Endothelial cell of umbilical vein (primary cell): ENCODE data around the gene LEAP2.

Experiments used
- EZH2 ChIP-seq: IDR thresholded peaks from 2 replicates; pipeline ENCODE4 v1.6.1; 2012; ENCODE audit warnings: borderline replicate concordance, low read depth, mild to moderate bottlenecking, moderate library complexity, low read length, inconsistent platforms; ENCODE audit not compliant: severe bottlenecking
- FOS ChIP-seq: IDR thresholded peaks from 2 replicates; pipeline ENCODE4 v1.6.1; 2011; ENCODE audit warnings: mild to moderate bottlenecking, low read length, moderate library complexity, borderline replicate concordance; ENCODE audit not compliant: insufficient read depth
- GATA2 ChIP-seq: IDR thresholded peaks from 2 replicates; pipeline ENCODE4 v1.7.0; 2011; ENCODE audit warnings: low read depth, mild to moderate bottlenecking, moderate library complexity, mixed read lengths, low read length; ENCODE audit not compliant: insufficient read length, insufficient read depth
- JUN ChIP-seq: IDR thresholded peaks from 2 replicates; pipeline ENCODE4 v1.6.1; 2011; ENCODE audit warnings: borderline replicate concordance, low read depth; ENCODE audit not compliant: insufficient read length, insufficient read depth
- MYC ChIP-seq: IDR thresholded peaks from one replicate; pipeline ENCODE4 v1.6.1; 2011; ENCODE audit warnings: mild to moderate bottlenecking, low read depth, low read length
- POLR2A ChIP-seq: IDR thresholded peaks from 2 replicates; pipeline ENCODE4 v1.6.1; 2012; ENCODE audit warnings: low read depth, mild to moderate bottlenecking, control low read depth, low read length
- POLR2AphosphoS5 ChIP-seq: IDR thresholded peaks from 2 replicates; pipeline ENCODE4 v1.6.1; 2012; ENCODE audit warnings: low read depth, mild to moderate bottlenecking, control low read depth, low read length, moderate library complexity; ENCODE audit not compliant: insufficient read depth
- TF ChIP-seq, protein P1 (sequence below), 2 donors: IDR thresholded peaks; 1 replicate in 1 of 2; 2 replicates in 1 of 2; pipeline ENCODE4 v1.5.1; 2011; ENCODE audit warnings: low read length in 2 of 2, mild to moderate bottlenecking in 2 of 2, moderate library complexity in 2 of 2, control low read depth in 1 of 2, inconsistent platforms in 1 of 2, low read depth in 1 of 2; ENCODE audit not compliant: insufficient read depth in 1 of 2; ENCODE audit errors: extremely low read depth in 1 of 2
- TF ChIP-seq, protein P2 (sequence below): IDR thresholded peaks from 2 replicates; pipeline ENCODE4 v1.6.1; 2011; ENCODE audit not compliant: insufficient read depth, insufficient read length

GRCh38 chr5:132837868-132838267, 35.6 kb upstream of the LEAP2 start:
- TF ChIP-seq, protein P1, sequence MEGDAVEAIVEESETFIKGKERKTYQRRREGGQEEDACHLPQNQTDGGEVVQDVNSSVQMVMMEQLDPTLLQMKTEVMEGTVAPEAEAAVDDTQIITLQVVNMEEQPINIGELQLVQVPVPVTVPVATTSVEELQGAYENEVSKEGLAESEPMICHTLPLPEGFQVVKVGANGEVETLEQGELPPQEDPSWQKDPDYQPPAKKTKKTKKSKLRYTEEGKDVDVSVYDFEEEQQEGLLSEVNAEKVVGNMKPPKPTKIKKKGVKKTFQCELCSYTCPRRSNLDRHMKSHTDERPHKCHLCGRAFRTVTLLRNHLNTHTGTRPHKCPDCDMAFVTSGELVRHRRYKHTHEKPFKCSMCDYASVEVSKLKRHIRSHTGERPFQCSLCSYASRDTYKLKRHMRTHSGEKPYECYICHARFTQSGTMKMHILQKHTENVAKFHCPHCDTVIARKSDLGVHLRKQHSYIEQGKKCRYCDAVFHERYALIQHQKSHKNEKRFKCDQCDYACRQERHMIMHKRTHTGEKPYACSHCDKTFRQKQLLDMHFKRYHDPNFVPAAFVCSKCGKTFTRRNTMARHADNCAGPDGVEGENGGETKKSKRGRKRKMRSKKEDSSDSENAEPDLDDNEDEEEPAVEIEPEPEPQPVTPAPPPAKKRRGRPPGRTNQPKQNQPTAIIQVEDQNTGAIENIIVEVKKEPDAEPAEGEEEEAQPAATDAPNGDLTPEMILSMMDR (IDR thresholded peaks at IDR 0.05; ENCODE audit: extremely low read depth in 1 of 2, insufficient read depth in 1 of 2, low read depth in 1 of 2, low read length in 2 of 2), result no peak
- TF ChIP-seq POLR2A (no peak), EZH2 (no peak), POLR2AphosphoS5 (no peak), MYC (no peak), JUN (no peak), GATA2 (no peak), FOS (no peak)
- TF ChIP-seq, protein P2, sequence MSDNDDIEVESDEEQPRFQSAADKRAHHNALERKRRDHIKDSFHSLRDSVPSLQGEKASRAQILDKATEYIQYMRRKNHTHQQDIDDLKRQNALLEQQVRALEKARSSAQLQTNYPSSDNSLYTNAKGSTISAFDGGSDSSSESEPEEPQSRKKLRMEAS, result no peak
